HEK293 (cell line): Measurements from ENCODE around the gene LFNG.

ENCODE experiments used
- CTCF ChIA-PET: fragments of 350-600 bp; formaldehyde crosslinking; extraction: SDS; loops from one replicate; lab custom pipeline; 2021; ENCODE audit warnings: antibody characterized with exemption; lab: Yijun Ruan, JAX
- POLR2A ChIA-PET: fragments of 300-600 bp; formaldehyde crosslinking; extraction: SDS; loops from one replicate; lab custom pipeline; 2020; ENCODE audit warnings: antibody characterized with exemption, inconsistent platforms; lab: Yijun Ruan, JAX
- H3K27ac ChIP-seq: fragments of 200-500 bp; sonication (Bioruptor generic); 2 replicates; pipeline ENCODE4 v1.5.1; 2014; ENCODE audit warnings: low read depth, low read length, control low read depth, inconsistent platforms; ENCODE audit errors: extremely low read depth
- H3K36me3 ChIP-seq, 2 experiments: fragments of 200-500 bp in 1 of 2; sonication (Bioruptor generic) in 1 of 2; 1 replicate in 1 of 2; 2 replicates in 1 of 2; pipeline ENCODE4 v1.5.1; 2014 to 2017; ENCODE audit warnings: inconsistent platforms in 2 of 2, low read length in 2 of 2; ENCODE audit not compliant: control insufficient read depth in 2 of 2, insufficient read depth in 1 of 2
- H3K4me1 ChIP-seq: fragments of 200-500 bp; sonication (Bioruptor generic); 2 replicates; pipeline ENCODE4 v1.5.1; 2014; ENCODE audit warnings: mild to moderate bottlenecking, low read length, inconsistent platforms; ENCODE audit not compliant: control insufficient read depth, insufficient read depth
- H3K4me3 ChIP-seq: 2 replicates; pipeline ENCODE4 v1.5.1; 2011; ENCODE audit warnings: low read depth, mild to moderate bottlenecking, control low read depth, low read length, moderate library complexity
- H3K9me3 ChIP-seq: fragments of 200-500 bp; sonication (Bioruptor generic); 2 replicates; pipeline ENCODE4 v1.5.1; 2014; ENCODE audit warnings: low read depth, low read length, inconsistent platforms; ENCODE audit not compliant: control insufficient read depth, insufficient read depth
- YY1 ChIP-seq: fragments of 450-650 bp; formaldehyde crosslinking; IDR thresholded peaks from 2 replicates; pipeline ENCODE4 v1.5.1; 2018; ENCODE audit warnings: missing biosample characterization, missing genetic modification characterization
- ZEB2 ChIP-seq: fragments of 450-650 bp; formaldehyde crosslinking; IDR thresholded peaks from 2 replicates; pipeline ENCODE4 v1.5.1; 2016; ENCODE audit warnings: missing biosample characterization, missing genetic modification characterization
- ZNF19 ChIP-seq: fragments of 450-650 bp; formaldehyde crosslinking; IDR thresholded peaks from 2 replicates; pipeline ENCODE4; 2016; ENCODE audit warnings: missing biosample characterization, missing genetic modification characterization, low read depth
- ZNF341 ChIP-seq: fragments of 450-650 bp; formaldehyde crosslinking; IDR thresholded peaks from 2 replicates; pipeline ENCODE4; 2016; ENCODE audit warnings: low read depth, missing biosample characterization, missing genetic modification characterization
- ZNF529 ChIP-seq: fragments of 450-650 bp; formaldehyde crosslinking; IDR thresholded peaks from 2 replicates; pipeline ENCODE4 v1.5.1; 2017; ENCODE audit warnings: missing genetic modification characterization, missing biosample characterization; ENCODE audit not compliant: insufficient replicate concordance
- ZNF596 ChIP-seq: fragments of 450-650 bp; IDR thresholded peaks from 2 replicates; pipeline ENCODE4 v1.5.0; 2018; ENCODE audit warnings: missing biosample characterization, mild to moderate bottlenecking, missing genetic modification characterization, moderate library complexity
- ZNF692 ChIP-seq: fragments of 450-650 bp; formaldehyde crosslinking; IDR thresholded peaks from 2 replicates; pipeline ENCODE4 v1.5.1; 2016; ENCODE audit warnings: missing biosample characterization, missing genetic modification characterization
- ZNF791 ChIP-seq: fragments of 450-650 bp; formaldehyde crosslinking; IDR thresholded peaks from 2 replicates; pipeline ENCODE4 v1.5.1; 2016; ENCODE audit warnings: missing biosample characterization, missing genetic modification characterization
- TF ChIP-seq, protein P1 (sequence below): fragments of 450-650 bp; formaldehyde crosslinking; IDR thresholded peaks from 2 replicates; pipeline ENCODE4 v1.5.1; 2016; ENCODE audit warnings: missing biosample characterization, missing genetic modification characterization
- TF ChIP-seq, protein P2 (sequence below): fragments of 450-650 bp; formaldehyde crosslinking; IDR thresholded peaks from 2 replicates; pipeline ENCODE4 v1.5.1; 2016; ENCODE audit warnings: missing biosample characterization, missing genetic modification characterization
- TF ChIP-seq, protein P3 (sequence below): fragments of 450-650 bp; formaldehyde crosslinking; conservative IDR thresholded peaks from 2 replicates; pipeline ENCODE4 v1.5.1; 2016; ENCODE audit warnings: low read depth, missing biosample characterization, missing genetic modification characterization
- TF ChIP-seq, protein P4 (sequence below): fragments of 450-650 bp; formaldehyde crosslinking; IDR thresholded peaks from 2 replicates; pipeline ENCODE4 v1.5.1; 2016; ENCODE audit warnings: missing biosample characterization, missing genetic modification characterization, borderline replicate concordance

LFNG gene

GRCh38 chr7:2474813-2475677, 44.5 kb upstream of the LFNG start:
- Histone ChIP-seq H3K9me3 (no peaks in the 10 kb centered on the region), H3K4me1 (no peaks in the 10 kb centered on the region), H3K27ac (no peak overlapping the region), H3K4me3 (no peak overlapping the region), H3K36me3 (no peaks in the 10 kb centered on the region)
- TF ChIP-seq ZNF791, result no peak
- no peak for TF ChIP-seq YY1
- TF ChIP-seq, protein P1, sequence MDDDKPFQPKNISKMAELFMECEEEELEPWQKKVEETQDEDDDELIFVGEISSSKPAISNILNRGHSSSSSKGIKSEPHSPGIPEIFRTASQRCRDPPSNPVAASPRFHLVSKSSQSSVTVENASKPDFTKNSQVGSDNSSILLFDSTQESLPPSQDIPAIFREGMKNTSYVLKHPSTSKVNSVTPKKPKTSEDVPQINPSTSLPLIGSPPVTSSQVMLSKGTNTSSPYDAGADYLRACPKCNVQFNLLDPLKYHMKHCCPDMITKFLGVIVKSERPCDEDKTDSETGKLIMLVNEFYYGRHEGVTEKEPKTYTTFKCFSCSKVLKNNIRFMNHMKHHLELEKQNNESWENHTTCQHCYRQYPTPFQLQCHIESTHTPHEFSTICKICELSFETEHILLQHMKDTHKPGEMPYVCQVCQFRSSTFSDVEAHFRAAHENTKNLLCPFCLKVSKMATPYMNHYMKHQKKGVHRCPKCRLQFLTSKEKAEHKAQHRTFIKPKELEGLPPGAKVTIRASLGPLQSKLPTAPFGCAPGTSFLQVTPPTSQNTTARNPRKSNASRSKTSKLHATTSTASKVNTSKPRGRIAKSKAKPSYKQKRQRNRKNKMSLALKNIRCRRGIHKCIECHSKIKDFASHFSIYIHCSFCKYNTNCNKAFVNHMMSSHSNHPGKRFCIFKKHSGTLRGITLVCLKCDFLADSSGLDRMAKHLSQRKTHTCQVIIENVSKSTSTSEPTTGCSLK (tag by site-specific recombination), result no peak
- TF ChIP-seq ZNF19, result no peak
- TF ChIP-seq, protein P2, sequence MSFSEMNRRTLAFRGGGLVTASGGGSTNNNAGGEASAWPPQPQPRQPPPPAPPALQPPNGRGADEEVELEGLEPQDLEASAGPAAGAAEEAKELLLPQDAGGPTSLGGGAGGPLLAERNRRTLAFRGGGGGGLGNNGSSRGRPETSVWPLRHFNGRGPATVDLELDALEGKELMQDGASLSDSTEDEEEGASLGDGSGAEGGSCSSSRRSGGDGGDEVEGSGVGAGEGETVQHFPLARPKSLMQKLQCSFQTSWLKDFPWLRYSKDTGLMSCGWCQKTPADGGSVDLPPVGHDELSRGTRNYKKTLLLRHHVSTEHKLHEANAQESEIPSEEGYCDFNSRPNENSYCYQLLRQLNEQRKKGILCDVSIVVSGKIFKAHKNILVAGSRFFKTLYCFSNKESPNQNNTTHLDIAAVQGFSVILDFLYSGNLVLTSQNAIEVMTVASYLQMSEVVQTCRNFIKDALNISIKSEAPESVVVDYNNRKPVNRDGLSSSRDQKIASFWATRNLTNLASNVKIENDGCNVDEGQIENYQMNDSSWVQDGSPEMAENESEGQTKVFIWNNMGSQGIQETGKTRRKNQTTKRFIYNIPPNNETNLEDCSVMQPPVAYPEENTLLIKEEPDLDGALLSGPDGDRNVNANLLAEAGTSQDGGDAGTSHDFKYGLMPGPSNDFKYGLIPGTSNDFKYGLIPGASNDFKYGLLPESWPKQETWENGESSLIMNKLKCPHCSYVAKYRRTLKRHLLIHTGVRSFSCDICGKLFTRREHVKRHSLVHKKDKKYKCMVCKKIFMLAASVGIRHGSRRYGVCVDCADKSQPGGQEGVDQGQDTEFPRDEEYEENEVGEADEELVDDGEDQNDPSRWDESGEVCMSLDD (tag by site-specific recombination), result no peak
- TF ChIP-seq ZEB2 (tag by site-specific recombination), result no peak
- TF ChIP-seq, protein P3, sequence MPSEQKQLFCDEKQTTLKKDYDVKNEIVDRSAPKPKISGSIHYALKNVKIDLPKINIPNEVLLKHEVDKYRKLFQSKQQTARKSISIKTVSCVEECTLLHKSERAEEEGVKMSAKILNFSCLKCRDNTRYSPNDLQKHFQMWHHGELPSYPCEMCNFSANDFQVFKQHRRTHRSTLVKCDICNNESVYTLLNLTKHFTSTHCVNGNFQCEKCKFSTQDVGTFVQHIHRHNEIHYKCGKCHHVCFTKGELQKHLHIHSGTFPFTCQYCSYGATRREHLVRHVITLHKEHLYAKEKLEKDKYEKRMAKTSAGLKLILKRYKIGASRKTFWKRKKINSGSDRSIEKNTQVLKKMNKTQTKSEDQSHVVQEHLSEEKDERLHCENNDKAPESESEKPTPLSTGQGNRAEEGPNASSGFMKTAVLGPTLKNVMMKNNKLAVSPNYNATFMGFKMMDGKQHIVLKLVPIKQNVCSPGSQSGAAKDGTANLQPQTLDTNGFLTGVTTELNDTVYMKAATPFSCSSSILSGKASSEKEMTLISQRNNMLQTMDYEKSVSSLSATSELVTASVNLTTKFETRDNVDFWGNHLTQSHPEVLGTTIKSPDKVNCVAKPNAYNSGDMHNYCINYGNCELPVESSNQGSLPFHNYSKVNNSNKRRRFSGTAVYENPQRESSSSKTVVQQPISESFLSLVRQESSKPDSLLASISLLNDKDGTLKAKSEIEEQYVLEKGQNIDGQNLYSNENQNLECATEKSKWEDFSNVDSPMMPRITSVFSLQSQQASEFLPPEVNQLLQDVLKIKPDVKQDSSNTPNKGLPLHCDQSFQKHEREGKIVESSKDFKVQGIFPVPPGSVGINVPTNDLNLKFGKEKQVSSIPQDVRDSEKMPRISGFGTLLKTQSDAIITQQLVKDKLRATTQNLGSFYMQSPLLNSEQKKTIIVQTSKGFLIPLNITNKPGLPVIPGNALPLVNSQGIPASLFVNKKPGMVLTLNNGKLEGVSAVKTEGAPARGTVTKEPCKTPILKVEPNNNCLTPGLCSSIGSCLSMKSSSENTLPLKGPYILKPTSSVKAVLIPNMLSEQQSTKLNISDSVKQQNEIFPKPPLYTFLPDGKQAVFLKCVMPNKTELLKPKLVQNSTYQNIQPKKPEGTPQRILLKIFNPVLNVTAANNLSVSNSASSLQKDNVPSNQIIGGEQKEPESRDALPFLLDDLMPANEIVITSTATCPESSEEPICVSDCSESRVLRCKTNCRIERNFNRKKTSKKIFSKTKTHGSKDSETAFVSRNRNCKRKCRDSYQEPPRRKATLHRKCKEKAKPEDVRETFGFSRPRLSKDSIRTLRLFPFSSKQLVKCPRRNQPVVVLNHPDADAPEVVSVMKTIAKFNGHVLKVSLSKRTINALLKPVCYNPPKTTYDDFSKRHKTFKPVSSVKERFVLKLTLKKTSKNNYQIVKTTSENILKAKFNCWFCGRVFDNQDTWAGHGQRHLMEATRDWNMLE (tag by site-specific recombination), result no peak
- TF ChIP-seq ZNF529 (tag by site-specific recombination), result no peak
- TF ChIP-seq, protein P4, sequence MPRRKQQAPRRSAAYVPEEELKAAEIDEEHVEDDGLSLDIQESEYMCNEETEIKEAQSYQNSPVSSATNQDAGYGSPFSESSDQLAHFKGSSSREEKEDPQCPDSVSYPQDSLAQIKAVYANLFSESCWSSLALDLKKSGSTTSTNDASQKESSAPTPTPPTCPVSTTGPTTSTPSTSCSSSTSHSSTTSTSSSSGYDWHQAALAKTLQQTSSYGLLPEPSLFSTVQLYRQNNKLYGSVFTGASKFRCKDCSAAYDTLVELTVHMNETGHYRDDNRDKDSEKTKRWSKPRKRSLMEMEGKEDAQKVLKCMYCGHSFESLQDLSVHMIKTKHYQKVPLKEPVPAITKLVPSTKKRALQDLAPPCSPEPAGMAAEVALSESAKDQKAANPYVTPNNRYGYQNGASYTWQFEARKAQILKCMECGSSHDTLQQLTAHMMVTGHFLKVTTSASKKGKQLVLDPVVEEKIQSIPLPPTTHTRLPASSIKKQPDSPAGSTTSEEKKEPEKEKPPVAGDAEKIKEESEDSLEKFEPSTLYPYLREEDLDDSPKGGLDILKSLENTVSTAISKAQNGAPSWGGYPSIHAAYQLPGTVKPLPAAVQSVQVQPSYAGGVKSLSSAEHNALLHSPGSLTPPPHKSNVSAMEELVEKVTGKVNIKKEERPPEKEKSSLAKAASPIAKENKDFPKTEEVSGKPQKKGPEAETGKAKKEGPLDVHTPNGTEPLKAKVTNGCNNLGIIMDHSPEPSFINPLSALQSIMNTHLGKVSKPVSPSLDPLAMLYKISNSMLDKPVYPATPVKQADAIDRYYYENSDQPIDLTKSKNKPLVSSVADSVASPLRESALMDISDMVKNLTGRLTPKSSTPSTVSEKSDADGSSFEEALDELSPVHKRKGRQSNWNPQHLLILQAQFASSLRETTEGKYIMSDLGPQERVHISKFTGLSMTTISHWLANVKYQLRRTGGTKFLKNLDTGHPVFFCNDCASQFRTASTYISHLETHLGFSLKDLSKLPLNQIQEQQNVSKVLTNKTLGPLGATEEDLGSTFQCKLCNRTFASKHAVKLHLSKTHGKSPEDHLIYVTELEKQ (tag by site-specific recombination), result no peak
- no peak for TF ChIP-seq ZNF692 (tag by site-specific recombination)
- TF ChIP-seq ZNF341, result no peak
- TF ChIP-seq ZNF596 (tag by site-specific recombination), result no peak
- ChIA-PET POLR2A (no interaction called here), CTCF (no interaction called here)
